GM12878 (cell line): ENCODE data around the gene KRTAP2-1. TPM values are rescaled to one million over a fixed set of nuclear protein-coding genes. Genes with fewer than 3 reads are reported as not detected.
"Not testable (repeated sequence)": the region's sequence is repeated elsewhere in the genome, so short reads cannot be mapped to it uniquely, and the experiment has no call there.

Source experiments
- ATAC-seq: fragments of 200-7000 bp; cut with Tn5 transposase; 3 replicates; pipeline ENCODE4 v1.9.1; 2020; ENCODE audit warnings: mild to moderate bottlenecking, moderate library complexity
- BruUV-seq: library from RNA; stranded (reverse); fragments of 400-500 nt; replicated peaks from 2 replicates; lab custom pipeline; 2021; lab: Mats Ljungman, UMichigan
- CTCF ChIA-PET: fragments of 300-600 bp; sonication (Branson Sonifier 250); formaldehyde crosslinking; extraction: SDS; loops from one replicate; lab custom pipeline; 2021; ENCODE audit warnings: inconsistent platforms; lab: Yijun Ruan, JAX
- POLR2A ChIA-PET: fragments of 350-600 bp; formaldehyde crosslinking; extraction: SDS; loops from one replicate; lab custom pipeline; 2021; ENCODE audit warnings: inconsistent platforms; lab: Charles Lee
- RAD21 ChIA-PET: fragments of 300-600 bp; sonication (Branson Sonifier 250); formaldehyde crosslinking; loops from one replicate; lab custom pipeline; 2023; ENCODE audit warnings: antibody characterized with exemption; ENCODE audit not compliant: unreplicated experiment; lab: Charles Lee
- SMC1A ChIA-PET: fragments of 300-600 bp; sonication (Branson Sonifier 250); formaldehyde crosslinking; loops from one replicate; lab custom pipeline; 2023; ENCODE audit not compliant: unreplicated experiment, uncharacterized antibody; lab: Charles Lee
- DNase-seq: peaks from one replicate; pipeline ENCODE4 v3.0.0-alpha.2; 2011; ENCODE audit warnings: low read depth, low spot score
- FAIRE-seq: peaks from 3 replicates; lab custom pipeline; 2011; peaks lifted over from hg19 to GRCh38; lab: Jason Lieb, UNC
- H2AFZ ChIP-seq: 2 replicates; pipeline ENCODE4 v1.6.0; 2011; ENCODE audit warnings: low read depth, low read length, control low read depth; ENCODE audit not compliant: control insufficient read depth
- H3K27ac ChIP-seq: 2 replicates; pipeline ENCODE4 v1.5.1; 2011; ENCODE audit warnings: control low read depth; ENCODE audit not compliant: control insufficient read depth, insufficient read depth
- H3K27me3 ChIP-seq, 2 experiments: replicated peaks in 1 of 2; 2 replicates each; pipeline versions ENCODE4 v1.6.0 to v1.6.1; 2011; ENCODE audit warnings: low read length in 1 of 2; ENCODE audit not compliant: control insufficient read depth in 2 of 2, insufficient read depth in 2 of 2
- H3K36me3 ChIP-seq, 2 experiments: 2 replicates each; pipeline ENCODE4 v1.5.1; 2011; ENCODE audit warnings: low read length in 1 of 2; ENCODE audit not compliant: control insufficient read depth in 2 of 2, insufficient read depth in 2 of 2
- H3K4me1 ChIP-seq: 2 replicates; pipeline ENCODE4 v1.6.1; 2011; ENCODE audit warnings: mild to moderate bottlenecking, low read length, moderate library complexity, mixed read lengths; ENCODE audit not compliant: control insufficient read depth, insufficient read depth
- H3K4me2 ChIP-seq: 2 replicates; pipeline ENCODE4 v1.6.0; 2011; ENCODE audit warnings: control low read depth; ENCODE audit not compliant: control insufficient read depth, insufficient read depth
- H3K4me3 ChIP-seq: fragments of 200-600 bp; sonication (generic); 2 replicates; pipeline ENCODE4 v1.5.1; 2016
- H3K79me2 ChIP-seq: 2 replicates; pipeline ENCODE4 v1.6.0; 2011; ENCODE audit warnings: low read length; ENCODE audit not compliant: control insufficient read depth, insufficient read depth
- H3K9ac ChIP-seq: 2 replicates; pipeline ENCODE4 v1.8.0; 2011; ENCODE audit warnings: low read length, control low read depth, mixed read lengths; ENCODE audit not compliant: control insufficient read depth, insufficient read depth
- H3K9me3 ChIP-seq: replicated peaks from 3 replicates; pipeline ENCODE4 v1.5.1; 2011; ENCODE audit warnings: mild to moderate bottlenecking, low read length; ENCODE audit not compliant: control insufficient read depth, insufficient read depth
- H4K20me1 ChIP-seq: 2 replicates; pipeline ENCODE4 v1.6.0; 2011; ENCODE audit not compliant: control insufficient read depth, insufficient read depth
- MTA2 ChIP-seq: fragments of 450-650 bp; IDR thresholded peaks from 2 replicates; pipeline ENCODE4 v1.6.1; 2016; ENCODE audit warnings: low read depth, mild to moderate bottlenecking, moderate library complexity
- POU2F2 ChIP-seq: IDR thresholded peaks from 3 replicates; pipeline ENCODE4 v1.6.1; 2011; ENCODE audit warnings: low read depth, mild to moderate bottlenecking, low read length, borderline replicate concordance
- SREBF1 ChIP-seq: IDR thresholded peaks from 2 replicates; pipeline ENCODE4 v1.6.1; 2012; ENCODE audit warnings: mild to moderate bottlenecking, low read length
- WGBS: methylation state at CpG from one replicate; pipeline ENCODE4 v1.1.6; 2016; ENCODE audit warnings: low lambda C conversion rate; ENCODE audit not compliant: insufficient replicate concordance, insufficient coverage; ENCODE audit errors: missing lambda C conversion rate; 5-methylcytosine and 5-hydroxymethylcytosine counted together
- in situ Hi-C: fragments of 300-500 bp; cut with MboI; formaldehyde crosslinking; loops from 9 replicates; pipeline ENCODE4 v1.14.3; 2018; ENCODE audit warnings: mixed read lengths
- intact Hi-C: fragments of 100-400 bp; cut with micrococcal nuclease; formaldehyde crosslinking; loops from one replicate; pipeline ENCODE4 v1.14.2; 2022; ENCODE audit not compliant: unreplicated experiment
- polyA plus RNA-seq, 11 experiments: library from polyadenylated mRNA; depleted of rRNA in 4 of 11; unstranded in 6 of 11; stranded (reverse) in 5 of 11; fragments of >200 nt; fragmentation: Nextera tagmentation in 4 of 11; fragmentation: Illumina TruSeq in 1 of 11; extraction: Ambion mirVana in 4 of 11; extraction: Trizol in 1 of 11; gene quantifications; 1 replicate in 1 of 11; 2 replicates in 10 of 11; pipeline versions ENCODE4 v1.2.1 to v1.2.3, GENCODE V29; 2011 to 2016; ENCODE audit warnings: inconsistent platforms in 2 of 11, missing spikeins in 2 of 11, low read depth in 1 of 11
- total RNA-seq, 4 experiments: library from RNA; depleted of rRNA in 3 of 4; stranded (reverse); fragments of >200 nt in 3 of 4; fragmentation: Illumina TruSeq in 1 of 4; extraction: Trizol in 1 of 4; gene quantifications; 2 replicates each; pipeline versions ENCODE4 v1.2.1 to v1.2.3, GENCODE V29; 2013 to 2021
- TF ChIP-seq, protein P1 (sequence below): fragments of 450-650 bp; conservative IDR thresholded peaks from 2 replicates; pipeline ENCODE4 v1.6.1; 2017; ENCODE audit warnings: mild to moderate bottlenecking, moderate library complexity

The KRTAP2-1 gene
- total and polyA plus RNA-seq, 10 of the 15 experiments (the other 5 are each of a cell fraction or from before 2014, with no cell fraction given) = not detected

DNA sequence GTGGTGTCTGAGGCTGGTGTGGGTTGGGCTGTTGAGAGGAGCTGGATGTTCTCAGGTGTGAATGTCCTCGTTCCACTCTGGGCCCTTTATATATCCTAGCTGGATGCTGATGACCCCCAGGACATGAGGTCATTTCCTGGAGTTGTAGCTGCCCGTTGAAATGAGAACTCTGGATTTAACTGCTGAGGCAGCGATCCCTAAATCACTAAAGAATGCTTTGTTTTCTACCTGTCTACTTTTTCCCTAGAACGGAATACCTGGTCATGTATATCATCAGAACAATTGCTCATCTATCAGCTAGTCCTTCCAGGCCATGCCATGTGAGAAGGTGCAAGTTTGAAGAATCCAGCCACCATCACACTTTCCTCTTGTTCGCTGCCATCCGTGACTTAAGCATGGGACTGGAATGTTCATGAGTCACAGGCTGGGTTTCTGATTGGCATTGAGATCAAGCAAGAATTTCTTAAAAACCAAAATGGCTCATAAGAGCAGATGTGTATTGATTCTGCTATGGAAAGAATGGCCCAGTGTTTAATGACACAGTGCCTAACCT is 13.0 kb upstream of the KRTAP2-1 start, which contains the start of gene KRTAP2-3:
Gene KRTAP2-3, minus strand, starts transcription at position 63 of the 553 bp plus-strand sequence. CDS start 64 bp downstream, outside the sequence.
- WGBS = 23% methylated on average over 6 of the region's 6 CpGs
- CTCF ChIA-PET = no interaction called here

DNA sequence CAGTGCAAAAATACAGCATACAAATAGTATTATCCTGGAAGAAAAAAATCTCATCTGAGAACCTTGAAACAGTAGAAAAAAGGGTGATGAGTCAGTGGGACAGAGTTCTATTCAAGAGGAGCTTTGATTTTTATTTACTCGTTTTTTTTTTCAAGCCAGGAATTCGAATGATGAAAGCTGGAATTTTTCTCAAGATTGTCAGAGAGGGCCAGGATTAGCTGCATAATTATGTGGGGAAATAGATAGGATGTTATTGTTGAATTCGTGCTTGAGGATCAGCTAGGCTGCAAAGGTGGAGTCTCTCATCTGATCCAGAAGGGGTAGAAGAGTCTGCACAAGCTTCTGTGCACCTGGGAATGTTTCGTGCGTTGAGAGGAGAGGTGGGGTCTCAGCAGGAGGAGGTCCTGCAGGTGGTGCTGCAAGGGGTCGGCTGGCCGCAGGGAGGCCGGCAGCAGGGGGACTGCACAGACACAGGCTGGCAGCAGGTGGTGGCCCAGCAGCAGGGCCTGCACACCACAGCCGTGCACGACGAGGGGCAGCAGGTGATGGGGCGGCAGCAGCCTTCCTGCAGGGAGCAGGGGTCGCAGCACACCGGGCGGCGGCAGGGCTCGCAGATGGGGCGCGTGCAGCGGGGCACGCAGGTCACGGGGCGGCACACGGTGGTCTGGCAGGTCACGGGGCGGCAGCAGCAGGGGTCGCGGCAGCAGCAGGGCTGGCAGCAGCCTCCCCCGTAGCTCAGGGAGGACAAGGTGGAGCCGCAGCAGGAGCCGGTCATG is 12.3 kb upstream of the KRTAP2-1 start:
- RAD21 ChIA-PET, H3K4me3 ChIP-seq, H4K20me1 ChIP-seq, FAIRE-seq, H2AFZ ChIP-seq, H3K4me1 ChIP-seq, H3K36me3 ChIP-seq, ATAC-seq, CTCF ChIA-PET, BruUV-seq, H3K27me3 ChIP-seq, intact Hi-C loops, H3K9ac ChIP-seq, H3K9me3 ChIP-seq, DNase-seq, POLR2A ChIA-PET, H3K79me2 ChIP-seq, H3K4me2 ChIP-seq, in situ Hi-C loops, H3K27ac ChIP-seq: not testable (repeated sequence)
- SMC1A ChIA-PET = interaction anchor here (0.6 kb wide), 1 partner anchor 387 kb away, joined by 3 read pairs; no protein-coding TSS in a partner anchor
- WGBS = 47% methylated on average over 10 of the region's 31 CpGs

More for the DNA sequence above, 13.0 kb upstream of the KRTAP2-1 start, which contains the start of gene KRTAP2-3:
- no TSS peak for BruUV-seq
- no peak within 1 kb of the TSS for H3K4me2 ChIP-seq
- SMC1A ChIA-PET = no interaction called here
- no peaks in the 10 kb centered on the region for H3K4me1 ChIP-seq
- intact Hi-C loops = no loop called here
- H4K20me1 ChIP-seq = no peaks in the 10 kb centered on the region
- FAIRE-seq (no peak), ATAC-seq (no peak), DNase-seq (no peak)
- no peaks in the 10 kb centered on the region for H3K36me3 ChIP-seq
- H3K4me3 ChIP-seq = no peak within 1 kb of the TSS
- POLR2A ChIA-PET = no interaction called here
- RAD21 ChIA-PET = no interaction called here
- H3K27me3 ChIP-seq = no peaks in the 10 kb centered on the region; a peak in 1 of 4 replicates
- no peak within 1 kb of the TSS for H2AFZ ChIP-seq
- H3K79me2 ChIP-seq = no peaks in the 10 kb centered on the region
- no peak within 1 kb of the TSS for H3K9ac ChIP-seq
- in situ Hi-C loops = no loop called here
- H3K27ac ChIP-seq = no peak within 1 kb of the TSS
- no peaks in the 10 kb centered on the region for H3K9me3 ChIP-seq
- no peak for TF ChIP-seq SREBF1
- TF ChIP-seq, protein P1, sequence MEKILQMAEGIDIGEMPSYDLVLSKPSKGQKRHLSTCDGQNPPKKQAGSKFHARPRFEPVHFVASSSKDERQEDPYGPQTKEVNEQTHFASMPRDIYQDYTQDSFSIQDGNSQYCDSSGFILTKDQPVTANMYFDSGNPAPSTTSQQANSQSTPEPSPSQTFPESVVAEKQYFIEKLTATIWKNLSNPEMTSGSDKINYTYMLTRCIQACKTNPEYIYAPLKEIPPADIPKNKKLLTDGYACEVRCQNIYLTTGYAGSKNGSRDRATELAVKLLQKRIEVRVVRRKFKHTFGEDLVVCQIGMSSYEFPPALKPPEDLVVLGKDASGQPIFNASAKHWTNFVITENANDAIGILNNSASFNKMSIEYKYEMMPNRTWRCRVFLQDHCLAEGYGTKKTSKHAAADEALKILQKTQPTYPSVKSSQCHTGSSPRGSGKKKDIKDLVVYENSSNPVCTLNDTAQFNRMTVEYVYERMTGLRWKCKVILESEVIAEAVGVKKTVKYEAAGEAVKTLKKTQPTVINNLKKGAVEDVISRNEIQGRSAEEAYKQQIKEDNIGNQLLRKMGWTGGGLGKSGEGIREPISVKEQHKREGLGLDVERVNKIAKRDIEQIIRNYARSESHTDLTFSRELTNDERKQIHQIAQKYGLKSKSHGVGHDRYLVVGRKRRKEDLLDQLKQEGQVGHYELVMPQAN = no peak
- no peak for TF ChIP-seq POU2F2
- no peak for TF ChIP-seq MTA2
